NCI-H1092 treated with DMSO at 0.1 percent for 48 hours (cell line): ENCODE results near the gene SMTNL2.
"Not testable (repeated sequence)": the region's sequence is repeated elsewhere in the genome, so short reads cannot be mapped to it uniquely, and the experiment has no call there.

Experiments
- DNase-seq: peaks from one replicate; lab custom pipeline; 2025; lab: John Stamatoyannopoulos, UW

The SMTNL2 gene

DNA sequence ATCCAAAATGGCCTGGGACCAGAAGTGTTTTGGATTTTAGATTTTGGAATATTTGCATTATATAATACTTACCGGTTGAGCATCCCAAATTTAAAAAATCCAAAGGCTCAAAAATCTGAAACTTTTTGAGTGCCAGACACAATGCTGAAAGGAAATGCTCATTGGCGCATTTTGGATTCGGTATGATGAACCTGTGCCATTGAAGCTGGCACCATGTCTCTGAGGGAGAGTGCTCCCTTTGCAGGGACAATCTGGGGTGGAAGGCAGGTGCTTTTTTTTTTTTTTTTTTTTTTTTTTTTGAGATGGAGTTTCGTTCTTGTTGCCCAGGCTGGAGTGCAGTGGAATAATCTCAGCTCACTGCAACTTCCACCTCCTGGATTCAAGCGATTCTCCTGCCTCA, 17.7 kb downstream of the SMTNL2 start:
- no peak for DNase-seq

DNA sequence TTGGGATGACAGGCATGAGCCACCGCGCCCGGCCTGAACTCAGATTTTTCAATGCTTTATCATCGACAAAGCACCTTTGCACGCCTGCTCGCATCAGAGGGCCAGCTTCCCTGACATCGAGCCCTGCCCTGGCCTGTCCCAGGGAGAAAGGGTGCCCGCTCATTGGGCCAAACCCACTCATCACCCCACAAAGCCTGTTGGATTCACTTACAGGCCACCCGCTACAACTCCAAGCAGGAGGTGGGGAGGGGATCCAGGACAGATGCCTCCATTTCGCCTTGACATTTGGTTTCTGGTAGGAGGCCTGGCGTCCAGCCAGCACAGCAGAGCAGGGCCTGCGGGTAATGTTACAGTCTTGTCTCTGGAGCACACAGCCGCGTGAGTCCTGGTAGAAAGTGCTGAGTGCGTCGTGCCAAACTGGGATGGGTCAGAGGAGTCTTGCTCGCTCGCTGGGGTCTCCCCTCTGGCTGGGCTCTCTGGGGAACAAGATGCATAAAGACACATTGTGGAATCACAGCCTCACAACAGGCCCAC, 19.8 kb downstream of the SMTNL2 start:
- DNase-seq: peak; percentile 62

DNA sequence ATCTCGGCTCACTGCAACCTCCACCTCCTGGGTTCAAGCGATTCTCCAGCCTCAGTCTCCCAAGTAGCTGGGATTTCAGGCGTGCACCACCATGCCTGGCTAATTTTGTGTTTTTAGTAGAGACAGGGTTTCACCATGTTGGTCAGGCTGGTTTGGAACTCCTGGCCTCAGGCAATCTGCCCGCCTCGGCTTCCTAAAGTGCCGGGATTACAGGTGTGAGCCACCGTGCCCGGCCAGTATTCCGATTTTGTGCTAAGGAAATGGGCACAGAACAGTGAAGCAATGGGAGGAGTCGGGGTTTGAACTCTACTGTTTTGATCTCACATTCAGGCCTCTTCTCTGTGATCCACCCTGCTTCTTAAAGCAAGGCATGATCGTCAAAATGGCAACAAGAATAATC, 20.4 kb downstream of the SMTNL2 start:
- not testable (repeated sequence) for DNase-seq

DNA sequence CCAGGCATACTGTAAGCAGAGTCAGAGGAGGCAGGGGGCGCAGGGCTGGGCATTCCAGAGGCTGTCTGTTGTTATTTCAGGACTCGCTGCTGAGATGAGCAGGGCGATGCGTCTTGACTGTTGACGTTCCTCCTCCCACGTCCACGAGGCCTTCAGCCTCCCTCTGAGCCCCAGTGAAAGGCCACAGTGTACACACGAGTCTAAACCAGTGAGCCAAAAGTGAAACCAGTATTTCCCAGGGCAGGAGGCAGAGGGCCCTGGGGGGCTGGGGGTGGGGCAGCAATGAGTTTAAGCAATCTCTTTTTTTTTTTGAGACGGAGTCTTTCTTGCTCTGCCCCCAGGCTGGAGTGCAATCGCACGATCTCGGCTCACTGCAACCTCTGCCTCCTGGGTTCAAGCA, 21.5 kb downstream of the SMTNL2 start:
- DNase-seq: no peak

DNA sequence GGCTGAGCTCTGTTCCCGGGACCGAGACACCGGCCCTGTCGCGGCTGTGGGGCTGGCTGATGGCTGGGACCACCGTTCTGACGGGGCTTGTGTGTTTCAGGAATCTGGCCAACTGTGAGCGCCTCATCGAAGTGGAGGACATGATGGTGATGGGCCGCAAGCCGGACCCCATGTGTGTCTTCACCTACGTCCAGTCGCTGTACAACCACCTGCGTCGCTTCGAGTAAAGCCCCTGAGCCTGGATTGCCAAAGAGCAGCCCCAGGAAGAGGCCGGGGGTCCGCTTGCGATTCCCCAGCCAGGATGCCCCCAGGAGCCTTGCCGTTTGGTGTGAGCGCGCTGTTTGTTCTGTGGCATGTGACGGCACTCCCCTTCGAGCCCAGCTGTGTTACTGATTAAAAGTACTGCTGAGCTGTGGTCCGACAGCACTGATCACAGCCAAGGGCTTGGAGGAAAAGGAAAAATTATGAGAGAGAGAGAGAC, 23.0 kb downstream of the SMTNL2 start:
- no peak for DNase-seq

DNA sequence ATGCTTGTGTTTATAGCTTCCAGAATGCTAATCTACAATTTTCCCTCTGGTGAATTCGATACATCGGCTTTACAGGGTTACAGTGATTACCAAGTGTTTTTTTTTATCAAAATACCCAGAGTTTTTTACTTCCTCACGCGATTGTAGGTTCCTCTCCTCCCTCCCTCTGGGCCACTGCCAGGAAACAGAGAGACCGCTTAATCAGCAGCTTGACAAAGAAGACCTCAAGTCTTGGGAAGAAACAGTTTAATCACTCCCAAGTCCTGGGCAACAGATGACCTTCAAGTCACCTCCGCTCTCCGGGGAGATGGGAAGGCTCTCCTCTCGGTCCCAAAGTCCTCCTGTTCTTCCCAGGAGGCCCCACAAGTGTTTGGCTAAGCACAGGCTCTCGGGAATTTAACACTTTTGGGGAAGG, 23.5 kb downstream of the SMTNL2 start:
- no peak for DNase-seq

DNA sequence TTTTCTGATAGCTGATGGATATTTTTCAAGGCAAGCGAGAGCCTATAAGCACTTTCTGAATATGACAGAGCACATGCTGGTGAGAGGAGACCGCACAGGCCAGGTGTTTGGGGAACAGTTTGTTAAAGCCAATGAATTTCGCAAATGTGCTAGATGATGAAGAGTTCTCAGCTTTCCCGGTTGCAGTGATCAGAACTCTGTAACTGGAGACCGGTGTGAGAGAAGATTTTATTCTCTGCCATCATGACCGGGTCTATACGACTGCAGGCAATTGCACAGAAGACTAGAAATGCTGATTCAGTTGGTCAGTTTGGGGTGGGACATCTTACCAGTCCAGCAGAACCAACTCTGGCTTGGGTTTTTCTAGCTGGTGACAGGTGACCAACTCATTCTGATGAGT, 25.4 kb downstream of the SMTNL2 start:
- DNase-seq: no peak

DNA sequence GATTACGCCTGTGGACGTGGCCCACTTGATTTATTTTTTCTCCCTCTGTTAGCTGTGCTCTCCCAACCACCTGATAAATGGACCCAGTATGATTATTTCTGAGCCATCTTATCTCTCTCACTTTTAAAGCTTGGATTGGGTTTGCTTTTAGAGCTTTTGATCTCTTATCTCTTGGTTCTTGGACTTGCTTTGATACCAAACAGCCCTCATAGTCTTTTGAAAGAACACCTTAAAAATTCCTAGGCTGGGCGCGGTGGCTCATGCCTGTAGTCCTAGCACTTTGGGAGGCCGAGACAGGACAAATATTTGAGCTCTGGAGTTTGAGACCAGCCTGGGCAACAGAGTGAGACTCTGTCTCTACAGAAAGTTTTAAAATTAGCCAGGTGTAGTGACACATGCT, 25.8 kb downstream of the SMTNL2 start:
- DNase-seq: no peak

DNA sequence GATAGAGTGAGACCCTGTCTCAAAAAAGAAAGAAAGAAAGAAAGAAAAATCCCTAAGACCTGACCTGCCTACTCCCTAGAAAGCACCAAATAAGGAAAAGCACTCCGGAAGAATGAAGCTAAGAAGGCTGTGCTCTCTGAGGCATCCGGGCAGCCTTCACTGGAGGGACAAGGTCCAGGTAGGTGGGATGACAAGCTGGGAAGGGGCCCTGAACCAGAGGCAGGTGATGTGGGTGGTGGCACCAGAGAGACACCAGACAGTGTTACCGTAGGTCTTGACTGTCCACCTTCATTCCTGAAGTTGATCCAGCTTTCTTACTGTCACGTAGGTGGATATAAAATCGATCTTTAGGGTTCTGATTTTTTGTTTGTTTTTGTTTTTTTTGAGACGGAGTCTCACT, 26.3 kb downstream of the SMTNL2 start:
- no peak for DNase-seq

DNA sequence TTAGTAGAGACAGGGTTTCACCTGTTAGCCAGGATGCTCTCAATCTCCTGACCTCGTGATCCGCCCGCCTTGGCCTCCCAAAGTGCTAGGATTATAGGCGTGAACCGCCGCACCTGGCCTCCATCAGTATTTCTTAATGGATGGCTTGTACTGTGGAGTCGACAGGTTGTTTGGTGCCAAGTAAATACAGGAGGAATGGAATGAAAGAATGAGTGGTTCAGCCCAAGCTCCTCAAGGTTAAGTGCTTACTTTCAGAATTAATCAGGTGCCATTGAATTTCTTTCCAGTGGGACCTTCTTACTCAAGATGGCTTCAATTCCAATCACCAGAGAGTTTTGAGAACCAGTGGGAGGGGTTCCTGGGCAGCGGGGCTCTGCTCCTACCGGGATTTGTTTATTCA, 32.1 kb downstream of the SMTNL2 start:
- DNase-seq: no peak

DNA sequence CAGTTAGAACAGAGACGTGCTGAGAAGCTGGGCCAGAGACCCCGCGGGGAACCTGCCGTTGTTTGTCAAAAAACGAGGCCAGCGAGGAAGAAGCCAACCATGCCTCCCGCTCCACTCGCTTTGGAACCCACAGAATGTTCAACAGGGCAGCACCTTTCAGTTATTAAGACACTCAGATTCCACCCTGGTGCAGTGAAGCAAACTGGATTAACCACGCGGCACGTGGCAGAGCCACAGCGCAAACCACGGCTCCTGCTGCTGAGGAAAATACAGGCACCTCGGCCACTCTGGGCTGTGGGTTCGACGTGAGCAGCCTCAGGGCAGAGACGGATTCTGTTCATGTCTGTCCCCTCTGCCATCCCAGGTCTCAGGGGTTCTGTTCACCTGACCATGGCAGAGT, 32.8 kb downstream of the SMTNL2 start:
- DNase-seq: no peak

DNA sequence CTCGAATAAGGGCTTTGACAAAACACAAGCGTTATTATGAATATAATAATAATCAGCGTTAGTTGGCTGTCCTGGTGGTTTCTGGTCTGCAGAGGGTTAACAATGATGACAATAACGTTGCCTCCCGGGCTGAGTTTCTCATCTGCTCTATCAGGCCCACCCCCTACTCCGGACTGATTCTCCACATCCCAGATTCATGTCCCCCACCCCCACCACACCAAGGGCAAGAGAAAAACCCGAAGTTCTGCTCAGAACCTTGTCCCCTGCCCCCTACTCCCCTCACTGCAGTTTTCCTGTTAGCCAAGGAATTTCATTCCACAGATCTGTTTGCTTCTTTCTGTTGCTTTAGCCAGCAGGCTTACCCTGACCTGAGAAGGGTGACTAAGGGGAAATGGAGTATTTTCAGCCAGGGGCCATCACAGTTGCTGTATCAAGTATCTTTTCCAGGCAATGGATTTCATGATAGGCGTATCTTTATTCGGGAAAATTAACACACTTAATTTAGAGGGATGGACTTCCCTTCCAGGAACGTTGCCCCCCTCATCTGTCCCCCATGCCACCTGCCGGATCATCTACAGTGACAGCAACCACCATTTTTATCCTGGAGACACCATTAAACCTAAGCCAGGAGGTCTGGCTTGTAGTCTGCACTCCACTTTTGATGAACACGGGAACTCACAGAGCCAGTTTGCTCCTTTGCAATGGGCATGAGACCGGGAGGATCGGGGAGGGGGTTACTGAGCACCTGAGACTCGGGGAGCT, 33.4 kb downstream of the SMTNL2 start:
- DNase-seq: no peak

DNA sequence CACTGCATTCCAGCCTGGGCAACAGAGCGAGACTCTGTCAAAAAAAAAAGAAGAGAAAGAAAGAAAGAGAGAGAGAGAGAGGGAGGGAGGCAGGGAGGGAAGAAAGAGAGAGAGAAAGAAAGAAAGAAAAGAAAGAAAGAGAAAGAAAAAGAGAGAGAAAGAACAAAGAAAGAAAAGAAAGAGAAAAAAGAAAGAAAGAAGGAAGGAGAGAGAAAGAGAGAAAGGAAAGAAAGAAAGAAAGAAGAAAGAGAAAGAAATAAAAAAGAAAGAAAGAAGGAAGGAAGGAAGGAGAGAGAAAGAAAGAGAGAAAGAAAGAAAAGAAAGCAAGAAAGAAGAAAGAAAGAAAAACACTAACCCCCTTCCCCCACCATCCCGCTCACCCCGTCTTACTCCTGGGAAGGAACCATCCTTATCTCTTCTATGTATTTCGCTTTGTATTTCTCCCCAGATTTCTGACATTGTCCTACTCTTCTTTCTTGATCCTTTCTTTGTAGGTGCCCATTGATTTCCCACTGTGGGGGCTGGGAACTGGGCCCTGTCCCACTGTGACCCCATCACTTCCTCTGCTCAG, 36.3 kb downstream of the SMTNL2 start:
- DNase-seq: no peak

DNA sequence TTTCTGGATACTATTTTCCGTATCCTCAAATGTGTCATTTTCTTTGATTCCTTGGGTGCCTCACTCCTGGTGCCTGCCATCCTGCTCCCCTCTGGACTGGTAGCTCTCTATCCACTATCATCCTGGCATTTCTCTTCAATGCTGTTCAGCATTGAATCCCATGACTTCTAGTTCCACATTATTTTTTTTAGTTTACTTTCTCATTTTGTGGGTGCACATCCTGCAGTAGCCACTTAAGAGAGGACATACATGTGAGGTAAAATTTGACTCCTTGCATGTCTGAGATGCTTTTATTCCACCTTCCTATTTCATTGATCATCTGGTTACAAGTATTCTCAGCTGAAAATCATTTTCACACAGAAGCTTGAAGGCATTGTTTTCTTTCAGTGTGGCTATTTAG, 38.0 kb downstream of the SMTNL2 start:
- DNase-seq: no peak

DNA sequence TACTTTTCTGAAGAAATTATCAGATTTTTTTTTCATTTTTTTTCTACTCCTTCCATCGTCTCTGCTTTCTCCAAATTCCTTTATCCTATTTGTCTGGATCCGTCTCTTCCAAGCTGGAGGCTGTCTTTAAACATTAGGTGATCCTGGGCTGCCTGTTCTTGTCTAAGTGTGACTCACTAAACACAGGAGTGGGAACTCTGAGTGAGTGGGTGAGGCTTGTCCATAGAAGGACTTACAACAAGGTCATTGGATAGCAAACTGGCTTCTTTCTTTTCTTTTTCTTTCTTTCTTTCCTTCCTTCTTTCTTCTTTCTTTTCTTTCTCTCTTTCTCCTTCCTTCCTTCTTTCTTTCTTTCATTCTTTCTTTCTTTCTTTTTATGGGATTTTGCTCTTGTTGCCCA, 38.9 kb downstream of the SMTNL2 start:
- no peak for DNase-seq

DNA sequence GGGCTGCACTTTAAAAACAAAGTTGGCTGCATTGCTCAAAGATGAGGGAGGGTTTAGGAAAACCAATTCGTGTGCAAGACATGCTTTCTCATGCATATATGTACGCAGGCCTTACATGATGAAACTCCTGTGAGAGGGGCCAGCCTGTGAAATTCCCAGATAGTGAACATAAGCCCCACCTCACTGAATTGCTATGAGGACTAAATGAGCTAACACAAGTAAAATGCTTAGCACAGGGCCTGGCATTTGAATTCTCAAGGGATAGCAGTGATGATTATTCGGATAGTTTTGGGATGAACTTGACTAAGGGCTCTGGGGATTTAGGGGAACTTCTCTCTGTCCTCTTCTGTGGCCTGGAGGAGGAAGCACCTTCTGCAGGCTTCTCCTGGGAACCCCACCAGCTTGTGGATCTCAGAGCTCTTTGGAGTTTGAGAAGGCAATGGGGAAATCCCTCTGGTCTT, 40.2 kb downstream of the SMTNL2 start:
- DNase-seq: not testable (repeated sequence)

DNA sequence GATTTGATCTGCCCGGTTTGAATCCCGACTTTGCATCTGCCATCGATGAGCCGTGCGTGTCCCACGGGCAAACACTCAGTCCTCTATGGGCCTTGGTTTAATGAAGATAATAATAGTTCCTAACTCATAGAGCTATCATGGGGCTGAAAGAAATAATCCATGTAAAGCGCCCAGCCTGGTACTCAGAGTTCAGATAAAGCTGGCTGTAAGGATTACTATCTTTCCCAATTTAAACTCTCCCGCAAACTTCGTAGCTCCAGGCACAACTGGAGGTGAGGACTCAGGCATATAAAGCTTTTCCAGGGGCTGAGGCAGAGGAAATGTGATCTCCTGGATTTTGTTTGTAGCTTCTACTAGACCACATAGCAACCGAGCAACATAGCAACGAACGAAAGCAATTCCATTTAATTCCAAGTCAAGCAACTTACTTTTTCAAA, 40.9 kb downstream of the SMTNL2 start:
- DNase-seq: no peak

DNA sequence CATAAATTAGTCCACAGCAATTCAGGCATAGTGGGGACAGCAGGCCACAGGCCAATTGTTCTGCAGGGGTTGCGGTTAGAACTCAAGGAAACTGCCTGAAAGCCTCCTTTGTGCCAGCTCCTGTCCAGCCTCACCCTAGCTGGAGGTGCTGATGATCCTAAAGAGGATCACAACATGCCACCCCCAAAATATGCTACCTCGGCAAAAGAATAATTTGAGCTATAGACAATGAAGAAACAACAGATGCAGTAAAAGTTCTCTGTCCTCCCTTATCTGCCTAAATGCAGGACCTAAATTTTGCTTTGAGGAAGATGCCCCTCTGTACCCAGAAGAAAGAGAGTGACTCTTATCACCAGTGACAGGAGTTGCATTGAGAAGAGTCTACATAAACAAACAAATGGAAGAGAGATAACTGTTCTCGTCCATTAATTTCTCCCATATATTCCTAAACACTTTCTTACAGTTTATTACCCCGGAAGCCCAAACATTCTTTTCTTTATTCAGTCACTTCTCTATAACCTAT, 42.5 kb downstream of the SMTNL2 start:
- no peak for DNase-seq

DNA sequence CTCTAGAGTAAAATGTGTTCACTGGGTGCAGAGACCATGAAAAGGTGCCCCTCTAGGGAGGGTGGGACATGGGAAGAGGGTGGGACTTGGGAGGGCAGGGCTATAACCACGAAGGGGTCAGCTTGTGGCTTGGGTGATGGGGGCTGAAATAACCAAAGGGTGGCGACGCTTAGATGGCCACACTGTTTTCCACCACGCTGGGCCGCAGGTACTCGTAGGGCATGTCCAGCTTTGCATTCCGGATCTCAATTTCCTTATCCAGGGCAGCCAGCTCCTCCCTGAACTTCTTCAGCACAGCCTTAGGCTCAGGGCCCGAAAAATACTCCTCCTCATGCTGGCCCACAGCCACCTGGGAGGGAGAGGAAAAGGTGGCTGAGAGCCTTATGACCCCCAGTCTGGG, 47.1 kb downstream of the SMTNL2 start:
- no peak for DNase-seq

DNA sequence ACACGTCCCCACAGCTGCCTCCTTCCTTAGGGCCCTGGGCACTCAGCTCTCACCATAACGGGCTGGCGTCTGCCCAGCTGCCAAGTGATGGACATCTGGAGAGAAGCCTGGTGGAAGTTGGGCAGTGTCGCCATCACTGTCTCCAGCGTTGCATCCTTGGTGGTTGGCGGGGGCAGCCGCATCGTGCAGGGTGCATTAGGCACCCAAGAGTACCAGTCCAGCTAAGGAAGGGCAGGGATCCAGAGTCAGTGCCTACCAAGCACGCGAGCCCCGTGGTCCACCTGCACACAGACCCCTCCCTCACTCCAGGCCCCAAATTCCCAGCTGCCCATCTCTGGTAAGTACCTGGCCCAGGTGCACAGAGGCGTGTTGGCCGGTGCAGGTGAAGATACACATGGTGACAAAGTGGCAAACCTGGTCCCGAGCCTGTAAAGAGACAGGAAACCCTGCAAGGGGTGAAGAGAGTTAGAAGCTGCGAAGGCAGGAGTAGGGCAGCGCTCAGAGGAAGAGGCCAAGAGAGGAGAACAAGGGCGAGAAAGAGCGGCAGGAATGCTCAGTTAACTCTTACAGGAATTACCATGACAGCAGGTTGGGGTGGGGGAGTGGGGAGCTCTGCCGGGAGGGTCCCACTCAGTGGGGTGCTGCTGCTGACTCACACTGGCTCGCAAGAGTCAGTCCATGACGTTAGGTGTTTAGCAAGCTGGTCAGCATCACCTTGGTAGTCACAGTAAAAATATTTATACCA, 47.7 kb downstream of the SMTNL2 start:
- no peak for DNase-seq

DNA sequence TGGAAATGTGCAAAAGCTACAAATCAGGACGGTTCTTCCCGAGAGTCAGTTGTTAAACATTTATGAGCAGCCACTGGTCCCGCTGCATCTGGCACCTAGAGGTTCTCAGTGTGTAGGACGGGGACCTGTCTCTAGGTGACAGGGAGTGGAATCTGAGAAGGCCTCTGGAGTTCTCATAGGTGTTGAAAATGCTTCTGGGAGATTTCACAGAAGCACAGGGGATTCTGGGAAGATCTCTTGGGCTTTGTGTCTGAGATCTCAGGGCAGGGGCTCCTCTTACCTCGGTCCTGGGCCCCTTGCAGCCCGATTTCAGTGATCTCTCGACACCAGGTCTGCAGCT, 48.2 kb downstream of the SMTNL2 start:
- no peak for DNase-seq

DNA sequence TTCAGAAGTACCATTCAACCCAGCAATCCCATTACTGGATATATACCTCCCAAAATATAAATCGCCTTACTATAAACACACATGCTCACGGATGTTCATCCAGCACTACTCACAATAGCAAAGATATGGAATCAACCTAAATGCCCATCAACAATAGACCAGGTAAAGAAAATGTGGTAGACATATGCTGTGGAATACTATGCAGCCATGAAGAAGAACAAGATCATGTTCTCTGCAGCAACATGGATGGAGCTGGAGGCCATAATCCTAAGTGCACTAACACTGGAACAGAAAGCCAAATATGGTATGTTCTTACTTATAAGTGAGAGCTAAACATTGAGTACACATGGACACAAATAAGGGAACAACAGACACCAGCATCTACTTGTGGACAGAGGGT, 49.3 kb downstream of the SMTNL2 start:
- no peak for DNase-seq

DNA sequence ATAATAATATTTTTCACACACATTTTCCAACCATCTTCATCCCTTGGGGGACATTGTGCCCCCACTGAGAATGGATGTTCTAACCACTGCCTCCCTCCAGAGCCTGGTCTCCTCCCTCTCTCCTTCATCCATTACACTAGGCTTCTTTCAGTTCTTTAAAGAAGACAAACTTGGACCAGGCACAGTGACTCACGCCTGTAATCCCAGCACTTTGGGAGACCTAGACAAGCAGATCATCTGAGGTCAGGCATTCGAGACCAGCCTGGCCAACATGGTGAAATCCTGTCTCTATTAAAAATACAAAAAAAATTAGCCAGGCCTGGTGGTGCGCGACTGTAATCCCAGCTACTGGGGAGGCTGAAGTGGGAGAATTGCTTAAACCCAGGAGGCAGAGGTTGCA, 50.6 kb downstream of the SMTNL2 start:
- DNase-seq: no peak
